ENCODE measurements around the gene TAPT1.

TAPT1 gene

DNA sequence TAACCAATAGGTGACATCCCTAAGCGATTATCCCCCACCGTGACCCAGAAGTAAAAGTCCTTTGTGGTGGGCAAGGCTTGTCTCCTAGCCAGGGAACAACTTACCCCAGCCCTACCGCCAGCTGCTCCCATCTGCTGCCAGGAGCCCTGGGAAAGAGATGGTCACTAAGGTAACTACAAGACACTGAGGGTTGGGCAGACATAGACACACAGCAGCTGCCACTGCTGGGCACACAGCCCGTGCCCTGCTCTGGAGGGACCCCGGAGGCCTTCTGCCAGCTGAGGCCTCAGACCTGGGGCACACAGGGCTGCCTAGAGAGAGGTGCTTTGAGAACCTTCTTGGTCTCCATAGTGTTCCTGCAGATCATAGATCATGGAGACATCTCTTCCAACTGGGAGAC is 89.4 kb downstream of the TAPT1 start:
- DNase-seq (ENCODE audit: low read depth in 3 of 3) = no peak

DNA sequence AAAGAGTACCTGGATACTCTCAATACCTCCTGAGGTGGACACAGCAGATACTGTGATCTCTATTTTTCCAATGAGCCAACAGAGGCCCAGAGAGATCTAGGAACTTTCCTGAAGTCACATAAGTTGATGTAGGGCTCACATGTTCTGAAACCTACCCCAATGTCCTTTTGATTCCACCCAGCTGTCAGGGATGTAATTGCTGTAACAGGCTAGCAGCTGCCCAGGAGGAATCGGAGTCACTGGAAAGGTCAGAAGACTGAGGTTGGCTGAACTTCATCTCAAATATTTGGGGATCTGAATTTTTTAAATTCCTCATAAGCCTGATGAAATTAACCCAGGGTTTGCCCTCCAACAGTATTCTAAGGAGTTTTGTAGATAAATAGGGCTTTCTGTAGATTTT is 90.0 kb downstream of the TAPT1 start:
- no peak for DNase-seq (ENCODE audit: low read depth in 3 of 3)

DNA sequence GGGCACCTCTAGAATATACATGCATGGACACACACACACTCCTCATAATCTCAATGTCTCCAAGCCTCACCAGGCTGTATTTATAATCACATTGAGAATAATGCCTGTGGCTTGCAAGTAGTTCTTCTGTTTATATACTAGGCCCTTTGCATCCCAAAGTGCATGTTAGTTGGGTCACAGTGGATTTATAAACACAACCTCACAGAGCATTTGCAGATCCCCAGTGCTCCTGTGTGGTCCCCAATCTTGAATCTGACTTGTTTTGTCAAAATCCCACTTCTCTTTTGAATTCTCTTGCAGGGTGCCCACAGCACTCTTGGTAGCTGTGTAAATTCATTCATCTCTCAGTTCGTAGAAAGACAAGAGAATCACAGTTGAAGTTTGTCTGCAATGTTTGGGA is 92.9 kb downstream of the TAPT1 start:
- no peak for DNase-seq (ENCODE audit: low read depth in 3 of 3)

DNA sequence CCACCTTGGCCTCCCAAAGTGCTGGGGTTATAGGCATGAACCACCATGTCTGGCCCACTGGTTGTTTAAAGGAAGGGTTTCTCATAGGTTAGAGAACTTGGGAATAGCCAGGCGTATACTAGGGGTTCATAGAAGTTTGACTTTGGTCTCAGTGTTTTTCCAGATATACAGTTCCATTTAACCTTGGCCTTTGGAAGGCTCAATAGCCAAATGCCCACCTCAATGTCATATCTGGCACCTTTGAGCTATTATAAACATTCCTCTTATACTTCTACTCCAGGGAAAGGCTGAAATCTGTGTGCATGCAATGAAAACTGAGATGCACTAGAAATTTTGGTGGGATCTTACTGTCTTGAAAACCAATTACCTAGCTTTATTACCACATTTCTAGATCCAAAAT is 95.0 kb downstream of the TAPT1 start:
- DNase-seq (ENCODE audit: low read depth in 3 of 3) = no peak

DNA sequence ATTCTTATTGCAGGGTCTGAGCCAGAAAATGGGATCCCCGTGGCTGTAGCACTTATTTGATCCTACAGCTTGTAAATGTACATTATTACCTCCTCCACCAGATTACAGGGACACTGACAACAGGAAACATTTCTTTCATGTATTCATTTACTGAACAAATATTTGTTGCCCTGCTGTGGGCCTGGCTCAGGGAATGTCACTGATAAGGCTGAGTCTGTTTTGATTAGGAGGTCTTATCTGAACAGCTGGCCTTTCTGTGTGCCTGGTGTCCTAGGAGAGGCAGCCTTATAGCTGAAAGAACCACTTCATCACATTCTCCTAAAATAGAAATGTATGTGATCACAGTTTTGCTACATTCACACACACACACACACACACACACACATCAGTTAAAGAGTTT is 96.9 kb downstream of the TAPT1 start:
- no peak for DNase-seq (ENCODE audit: low read depth in 3 of 3)

DNA sequence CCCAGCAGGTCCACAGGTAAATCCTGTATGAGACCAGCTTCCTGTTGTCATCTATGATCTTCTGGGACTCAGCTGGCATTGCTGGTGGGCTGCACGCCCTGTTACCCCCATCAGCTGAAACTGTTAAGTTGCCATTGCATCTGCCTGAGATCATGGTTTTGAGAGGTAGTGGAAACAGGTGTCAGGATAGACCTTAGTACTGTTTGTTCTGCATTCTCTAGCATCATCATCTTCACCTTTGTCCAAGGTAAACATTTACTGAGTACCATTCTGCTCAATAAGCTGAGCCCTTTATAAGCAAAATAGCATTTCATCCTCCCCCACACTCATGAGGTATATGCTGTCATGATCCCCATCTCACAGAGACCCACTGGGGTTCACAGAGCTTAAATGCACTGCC is 99.6 kb downstream of the TAPT1 start:
- DNase-seq (ENCODE audit: low read depth in 3 of 3) = no peak

DNA sequence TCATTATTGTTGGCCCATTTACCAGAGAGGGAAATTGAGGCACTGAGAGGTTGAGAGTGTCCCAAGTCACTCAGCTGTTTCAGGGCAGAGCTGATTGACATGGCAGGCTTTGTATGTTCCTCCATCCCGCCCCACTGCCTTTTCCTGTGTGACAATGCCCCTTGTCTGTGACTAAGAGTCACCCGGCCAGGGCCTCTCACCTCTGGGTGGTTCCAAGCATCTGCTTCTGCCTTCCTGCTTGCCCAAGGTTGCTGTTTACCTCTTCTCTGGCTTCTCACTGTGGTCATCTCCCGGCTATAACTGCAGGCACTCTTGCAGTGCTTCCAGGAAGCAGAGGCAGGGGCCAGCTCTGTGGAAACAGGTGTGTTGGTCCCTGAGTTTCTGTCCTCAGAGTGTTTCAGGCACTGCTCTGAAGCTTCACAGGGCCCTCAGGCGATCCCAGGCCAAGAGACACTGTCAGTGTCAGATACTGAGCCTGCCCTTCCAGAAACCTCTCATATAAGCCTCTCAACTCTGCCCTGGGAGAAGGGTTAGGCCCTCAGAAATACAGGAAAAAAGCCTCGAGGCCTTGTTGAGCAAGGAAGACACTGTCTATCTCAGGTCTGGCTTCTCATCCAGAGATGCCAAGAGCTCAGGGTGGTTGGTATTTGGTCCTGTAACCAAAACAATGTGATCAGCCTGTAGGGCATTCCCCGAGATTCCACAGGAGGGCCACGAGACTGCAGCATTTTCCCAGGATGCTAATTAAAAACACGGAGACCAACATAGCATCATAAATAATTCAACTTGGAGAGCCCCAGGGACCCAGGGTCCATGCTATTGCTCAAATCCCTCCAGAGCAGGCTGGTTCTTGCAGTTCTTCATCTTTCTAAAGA is 100.5 kb downstream of the TAPT1 start:
- DNase-seq (ENCODE audit: low read depth in 3 of 3) = no peak

DNA sequence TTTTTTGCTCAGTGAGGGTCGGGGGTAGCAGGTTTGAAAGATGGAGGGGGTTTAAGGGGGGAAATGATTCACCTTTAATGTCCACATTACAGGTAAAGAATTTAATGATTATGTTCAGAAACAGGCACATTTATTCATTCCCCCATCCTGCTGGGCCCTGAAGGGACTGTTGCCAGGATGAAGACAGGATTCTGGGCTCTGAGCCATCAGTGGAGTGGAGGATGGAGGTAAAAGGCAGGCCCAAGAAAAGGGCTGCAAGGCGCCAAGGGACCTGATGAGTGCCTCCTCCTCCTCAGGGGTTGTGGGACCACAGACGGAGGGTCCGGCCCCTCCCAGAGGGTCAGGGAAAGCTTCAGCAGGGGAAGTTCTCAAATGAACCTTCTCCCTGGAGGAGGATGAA is 102.0 kb downstream of the TAPT1 start:
- no peak for DNase-seq (ENCODE audit: low read depth in 3 of 3)

DNA sequence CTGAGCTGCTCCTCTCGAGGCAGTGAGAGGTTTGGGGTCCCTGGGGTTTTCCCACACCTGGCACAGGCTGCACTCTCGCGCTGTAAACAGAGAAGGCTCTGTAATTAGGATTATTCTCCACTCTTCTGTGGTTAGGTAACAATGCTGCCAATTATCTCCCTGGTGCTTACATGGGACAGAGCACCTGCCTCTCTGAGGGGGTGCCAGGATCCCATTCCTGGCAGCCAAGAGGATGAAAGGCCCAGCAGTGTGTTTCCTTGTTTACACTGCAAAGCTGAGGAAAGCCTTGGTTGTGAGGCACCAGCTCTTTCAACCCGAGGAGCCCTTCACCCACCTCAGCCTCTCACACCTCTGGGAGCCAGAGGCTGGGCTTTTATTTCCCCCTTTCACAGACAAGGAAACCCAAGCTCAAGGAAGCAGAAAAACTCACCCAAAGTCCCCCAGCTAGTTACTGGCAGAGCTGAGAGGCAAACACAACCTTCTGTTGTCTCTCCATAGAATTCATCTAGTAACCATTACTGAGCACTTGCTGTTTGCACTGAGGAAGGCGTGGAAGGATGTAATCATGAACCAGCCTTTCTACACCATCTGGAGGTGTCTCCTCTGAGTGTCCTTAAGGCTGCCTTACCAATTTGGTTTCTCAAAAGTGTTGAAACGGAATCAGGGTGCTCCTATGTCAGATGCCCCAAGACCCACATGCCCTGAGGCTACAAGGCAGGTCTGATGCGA is 102.8 kb downstream of the TAPT1 start:
- DNase-seq (ENCODE audit: low read depth in 3 of 3) = no peak

DNA sequence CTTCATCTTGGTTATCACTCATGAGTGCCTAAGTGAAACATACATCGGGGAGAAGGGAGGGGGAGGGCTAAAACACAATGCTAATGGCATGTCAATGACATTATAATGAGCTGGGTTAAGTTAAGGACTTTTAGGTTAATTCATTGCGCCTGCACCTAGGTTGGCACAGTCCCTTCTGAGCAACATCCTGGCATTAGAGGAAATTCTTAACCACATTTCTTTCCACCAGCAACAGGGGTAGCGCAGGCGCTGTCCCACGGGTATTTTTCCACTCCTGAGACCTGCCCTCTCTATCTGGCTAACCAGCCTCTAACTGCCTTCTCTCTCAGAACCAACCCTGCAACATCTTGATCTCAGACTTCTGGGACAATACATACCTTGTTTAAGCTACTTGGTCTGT is 103.5 kb downstream of the TAPT1 start:
- DNase-seq (ENCODE audit: low read depth in 3 of 3) = peak in 2 of 3 experiments; percentile 3 to 48

DNA sequence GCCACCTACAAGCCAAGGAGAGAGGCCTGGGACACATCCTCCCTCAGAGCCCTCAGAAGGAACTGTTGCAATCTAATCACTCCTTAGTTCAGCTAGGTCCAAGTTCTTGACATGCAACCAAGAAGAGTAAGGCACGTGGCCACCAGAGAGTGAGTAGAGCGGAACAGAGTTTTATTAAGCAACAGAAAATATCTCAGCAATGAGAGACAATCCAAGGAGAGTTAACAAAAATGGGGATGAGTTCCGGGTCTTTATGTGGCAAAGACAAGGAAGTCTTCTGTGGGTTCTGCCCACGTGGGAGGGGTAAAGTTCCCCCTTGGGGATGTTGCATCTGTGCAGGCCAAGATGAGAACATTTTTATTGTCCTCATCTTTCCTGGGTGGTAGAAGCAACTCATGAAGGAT is 104.0 kb downstream of the TAPT1 start:
- no peak for DNase-seq (ENCODE audit: low read depth in 3 of 3)

DNA sequence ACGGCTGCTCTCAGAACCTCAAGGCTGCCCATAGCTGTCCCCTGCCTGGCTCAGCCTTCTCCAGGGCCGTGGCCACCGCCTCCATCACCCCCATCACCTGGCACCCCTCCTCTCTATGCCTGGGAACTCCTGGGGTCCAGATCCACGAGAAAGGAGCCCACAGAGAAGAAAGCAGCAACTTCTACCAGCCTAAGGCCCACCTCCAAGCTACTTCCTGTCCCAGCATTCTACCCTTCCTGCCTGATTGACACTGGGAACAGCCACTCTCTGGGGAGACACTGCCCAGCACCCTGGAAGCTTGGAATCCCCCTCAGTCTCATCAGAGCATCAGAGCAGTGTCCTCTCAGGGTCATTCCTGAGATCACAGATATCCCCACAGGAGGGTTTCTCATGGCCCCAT is 105.6 kb downstream of the TAPT1 start:
- DNase-seq (ENCODE audit: low read depth in 3 of 3) = no peak

DNA sequence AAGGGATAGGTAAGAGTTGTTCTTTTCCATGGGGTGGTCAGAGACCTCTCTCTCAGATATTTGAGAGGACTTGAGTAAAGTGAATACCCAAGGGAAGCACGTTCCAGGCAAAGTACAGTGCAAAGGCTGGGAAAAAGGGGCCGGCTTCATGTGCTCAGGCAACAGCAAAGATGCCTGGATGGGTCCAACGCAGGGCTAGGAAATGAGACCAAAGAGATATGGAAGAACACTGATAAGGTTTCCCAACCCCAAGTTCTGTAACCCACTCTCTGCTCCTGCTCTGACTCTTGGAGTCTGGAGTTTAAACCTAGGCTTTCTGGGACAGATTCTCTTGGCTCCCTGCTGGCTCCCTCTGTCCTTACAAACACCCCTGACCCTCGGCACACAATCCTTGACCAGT is 106.3 kb downstream of the TAPT1 start:
- no peak for DNase-seq (ENCODE audit: low read depth in 3 of 3)

DNA sequence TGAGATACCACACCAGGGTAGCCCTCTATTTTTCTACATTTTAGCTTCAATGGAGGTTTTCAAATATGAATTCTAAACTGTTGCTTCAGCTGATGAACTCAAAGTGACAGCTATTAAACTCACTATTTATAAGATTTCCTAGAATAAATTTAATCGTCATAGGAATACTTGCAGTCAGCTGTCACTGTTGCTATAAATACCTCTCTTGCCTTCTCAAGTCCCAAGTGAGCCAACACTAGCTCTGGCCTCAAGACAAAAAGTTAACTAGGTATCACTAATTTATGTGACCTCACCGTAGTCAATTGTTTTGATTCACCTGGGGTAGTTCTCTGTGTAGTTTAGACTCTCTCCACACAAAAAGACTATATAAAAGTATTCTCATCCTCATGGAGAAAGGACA is 108.2 kb downstream of the TAPT1 start:
- DNase-seq (ENCODE audit: low read depth in 3 of 3) = no peak

DNA sequence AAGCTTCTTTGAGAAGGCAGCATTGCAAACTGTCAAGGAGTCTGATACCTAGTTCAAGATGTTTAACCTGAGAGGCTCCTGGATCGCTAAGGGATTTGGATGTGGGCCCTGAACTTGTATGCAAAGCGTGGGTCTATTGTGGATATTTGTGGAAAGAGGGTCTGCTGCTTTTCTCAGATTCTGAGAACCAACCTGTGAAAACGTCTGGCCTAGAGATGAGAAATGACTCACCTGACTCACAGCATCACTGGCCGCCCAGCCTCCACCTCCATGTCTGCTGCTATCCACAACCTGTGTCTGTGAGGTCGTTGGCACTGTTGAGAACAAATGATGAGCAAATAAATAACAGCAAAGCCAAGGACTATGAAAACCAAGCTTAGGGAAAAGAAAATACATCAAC is 109.1 kb downstream of the TAPT1 start:
- no peak for DNase-seq (ENCODE audit: low read depth in 3 of 3)

DNA sequence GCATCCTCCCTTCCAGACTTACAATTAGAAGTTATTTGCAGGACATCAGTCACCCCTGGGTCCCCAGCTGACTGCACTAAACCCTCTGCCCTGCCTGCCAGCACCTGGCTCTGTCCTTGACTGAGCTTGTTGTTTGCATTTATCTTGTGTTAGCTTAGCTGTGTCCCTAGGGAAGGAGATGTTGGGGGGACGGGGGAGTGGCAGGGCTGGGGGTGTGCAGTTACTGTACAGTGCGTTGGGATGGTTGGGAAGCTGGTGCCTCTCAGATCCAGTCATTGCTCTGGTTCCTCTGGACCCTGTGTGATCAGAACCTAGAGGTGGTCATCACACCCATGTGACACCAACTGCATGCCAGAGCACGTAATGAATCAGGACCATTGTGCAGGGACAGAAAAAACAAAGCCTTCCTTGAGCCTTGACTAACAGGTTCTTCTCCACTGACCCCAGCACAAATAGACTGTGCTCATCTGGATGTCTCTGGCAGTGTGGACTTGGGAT is 109.7 kb downstream of the TAPT1 start:
- no peak for DNase-seq (ENCODE audit: low read depth in 3 of 3)

DNA sequence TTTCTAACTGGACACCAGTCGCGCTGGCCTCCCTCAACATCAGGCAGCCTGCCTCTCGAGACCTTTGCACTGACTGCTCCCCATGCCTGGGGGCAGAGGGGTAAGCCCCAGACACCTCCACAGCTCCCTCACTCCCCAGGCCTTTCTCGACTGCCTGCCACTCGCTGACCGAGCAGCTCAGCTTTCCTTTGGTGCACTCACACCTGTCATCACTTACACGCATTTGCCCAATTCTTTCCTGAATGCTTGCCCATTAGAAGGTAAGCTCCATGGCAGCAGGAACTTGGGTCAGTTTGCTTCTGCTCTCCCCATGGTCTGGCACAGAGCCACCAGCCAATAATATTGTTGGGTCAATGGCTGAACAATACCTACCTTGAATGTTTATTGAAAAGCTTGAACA is 110.3 kb downstream of the TAPT1 start:
- DNase-seq (ENCODE audit: low read depth in 3 of 3) = no peak

DNA sequence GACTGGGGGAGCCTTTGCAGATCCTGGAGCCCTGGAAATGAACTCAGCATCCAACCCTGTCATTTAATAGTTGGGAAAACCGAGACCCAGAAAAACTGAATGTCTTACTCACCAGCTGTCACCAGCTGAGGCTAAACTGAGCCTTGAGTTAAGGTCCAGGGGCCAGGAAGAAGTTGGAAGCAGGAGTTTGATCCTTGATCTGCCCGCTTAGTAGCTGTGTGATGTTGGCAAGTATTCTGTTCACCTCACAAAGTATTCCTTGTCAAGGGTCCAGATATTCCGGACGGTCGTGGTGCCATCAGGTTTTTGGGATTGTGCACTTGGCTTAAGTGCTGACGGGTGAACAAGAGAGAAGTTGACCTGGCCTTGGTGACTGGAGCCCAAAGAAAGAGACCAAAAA is 111.7 kb downstream of the TAPT1 start:
- no peak for DNase-seq (ENCODE audit: low read depth in 3 of 3)

DNA sequence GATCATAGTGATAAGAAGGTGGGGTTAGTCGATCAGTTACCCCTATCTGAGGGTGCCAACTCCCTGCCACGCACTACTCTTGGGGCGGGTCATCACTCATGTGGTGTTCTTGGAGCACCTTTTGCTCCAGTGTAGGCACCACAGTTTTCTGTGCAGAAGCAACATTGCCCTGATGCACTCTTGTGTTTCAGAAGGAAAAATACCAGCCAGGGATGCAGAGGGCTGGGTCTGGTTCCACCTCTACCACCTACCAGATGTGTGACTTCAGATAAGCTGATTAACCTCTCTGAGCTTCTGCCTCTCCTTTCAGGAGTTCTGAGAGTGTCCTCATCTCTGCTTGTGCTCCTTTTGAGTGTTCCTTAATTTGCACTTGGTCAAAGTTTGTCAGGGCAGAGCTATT is 112.5 kb downstream of the TAPT1 start:
- DNase-seq (ENCODE audit: low read depth in 3 of 3) = no peak

DNA sequence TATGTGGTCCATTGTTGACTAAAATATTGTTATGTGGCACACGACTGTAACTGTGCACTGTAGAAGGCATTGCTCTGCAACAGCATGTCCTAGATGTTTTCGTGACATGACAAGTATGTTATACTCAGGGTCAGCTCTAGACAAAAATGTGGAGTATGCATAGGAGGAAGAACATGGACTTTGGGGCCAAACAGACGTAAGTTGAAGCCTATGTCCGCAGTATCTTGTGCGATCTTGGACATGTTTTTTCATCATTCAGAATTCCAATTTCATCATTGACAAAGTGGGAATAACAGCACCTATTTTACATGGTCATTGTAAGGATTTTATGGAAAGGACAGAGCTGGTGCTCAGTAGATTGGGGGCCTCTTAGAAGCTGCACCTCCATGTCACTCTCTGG is 114.7 kb downstream of the TAPT1 start:
- no peak for DNase-seq (ENCODE audit: low read depth in 3 of 3)

DNA sequence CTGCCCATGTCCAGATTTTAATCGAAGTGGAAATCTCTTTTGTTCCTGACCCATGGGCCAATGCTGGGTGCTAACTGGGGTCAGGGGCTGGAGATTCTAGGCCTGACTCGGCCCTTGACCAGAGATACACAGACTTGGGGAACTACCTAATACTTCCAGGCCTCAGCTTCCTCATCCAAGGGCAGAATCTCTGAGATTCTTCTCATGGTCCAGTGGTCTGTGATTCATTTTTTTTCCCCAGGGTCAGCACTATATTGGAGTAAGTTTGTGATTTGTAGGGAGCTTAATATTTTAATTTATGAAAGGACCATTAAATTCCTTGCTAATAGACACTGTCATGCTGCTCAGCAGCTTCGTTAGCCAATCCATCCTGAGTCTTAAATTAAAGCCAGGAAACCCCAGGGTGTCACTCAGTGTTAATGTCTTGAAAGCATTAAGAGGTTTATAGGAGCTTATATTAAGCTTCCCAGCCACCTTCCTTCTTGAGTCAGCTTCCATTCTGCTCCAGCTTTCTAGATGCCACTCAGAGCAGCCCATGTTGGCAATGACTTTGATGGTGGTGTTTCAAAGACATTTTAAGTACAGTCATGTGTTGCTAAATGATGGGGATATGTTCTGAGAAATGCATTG is 115.5 kb downstream of the TAPT1 start:
- DNase-seq (ENCODE audit: low read depth in 3 of 3) = no peak

Measured in stimulated activated CD4-positive, alpha-beta T cell treated with anti-CD3 and anti-CD28 coated beads, TNF-alpha, amount 100 ng/mL, for 24 hours (primary cell).